CD4-positive, alpha-beta T cell treated with Interleukin-2 at 100 ng/mL for 4 hours (primary cell): ENCODE results near the gene ABCC1.
"Not testable (repeated sequence)": the region's sequence is repeated elsewhere in the genome, so short reads cannot be mapped to it uniquely, and the experiment has no call there.

Source experiments
- DNase-seq: peaks from one replicate; pipeline ENCODE4 v3.0.0-alpha.2; 2020; ENCODE audit warnings: low spot score

Gene ABCC1

GRCh38 chr16:16083421-16084156 lies 134.2 kb downstream of the ABCC1 start:
- DNase-seq, result peak; percentile 33

DNA sequence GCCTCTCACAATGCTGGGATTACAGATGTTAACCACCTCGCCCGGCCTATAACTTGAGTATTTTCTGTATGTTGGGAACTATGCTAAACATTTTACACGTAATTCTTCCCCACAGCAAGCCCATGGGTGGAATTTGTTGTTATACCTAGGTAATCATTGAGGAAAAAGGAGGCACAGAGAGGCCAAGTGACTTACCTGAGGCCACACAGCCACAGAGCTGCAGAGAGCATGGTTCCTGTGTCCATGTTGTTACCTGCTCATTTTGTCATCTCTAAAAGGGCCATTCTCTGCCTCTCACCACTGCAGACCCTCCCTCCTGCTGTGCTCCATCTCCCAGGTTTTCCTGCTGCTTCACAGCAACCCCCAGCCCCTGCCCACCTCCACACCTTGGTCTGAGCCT lies 135.5 kb downstream of the ABCC1 start:
- no peak for DNase-seq

DNA sequence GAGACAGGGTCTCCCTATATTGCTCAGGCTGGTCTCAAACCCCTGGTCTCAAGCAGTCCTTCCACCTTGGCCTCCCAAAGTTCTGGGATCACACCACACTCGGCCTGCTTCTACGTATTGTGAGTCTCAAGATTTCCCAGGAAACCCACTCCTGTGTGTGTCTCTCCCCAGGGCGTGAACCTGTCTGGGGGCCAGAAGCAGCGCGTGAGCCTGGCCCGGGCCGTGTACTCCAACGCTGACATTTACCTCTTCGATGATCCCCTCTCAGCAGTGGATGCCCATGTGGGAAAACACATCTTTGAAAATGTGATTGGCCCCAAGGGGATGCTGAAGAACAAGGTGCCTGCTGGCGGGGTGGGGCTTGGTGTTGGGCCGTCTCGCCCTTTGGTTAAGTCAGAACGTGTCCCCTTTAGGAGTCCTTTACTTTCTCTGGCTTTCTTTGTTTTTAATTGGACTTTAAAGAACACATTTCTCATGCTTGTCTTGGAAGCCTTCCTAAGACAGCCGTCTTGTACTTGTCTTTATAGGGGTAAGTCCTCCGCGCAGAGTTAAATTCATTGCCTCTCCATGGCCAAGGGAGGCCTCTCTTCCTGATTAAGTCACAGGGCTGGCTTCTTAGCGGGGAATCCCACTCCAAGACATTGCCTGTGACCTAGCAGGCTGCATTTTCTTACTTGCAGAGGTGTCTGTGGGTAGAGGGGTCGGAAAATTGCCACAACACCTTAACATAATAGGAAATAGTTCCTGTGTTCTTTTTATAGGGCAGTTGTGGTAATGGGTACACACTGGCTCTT lies 137.4 kb downstream of the ABCC1 start:
- DNase-seq, result no peak

- DNase-seq, result no peak
These were observed 140.8 kb downstream of the ABCC1 start for GRCh38 chr16:16090238-16090637.

DNA sequence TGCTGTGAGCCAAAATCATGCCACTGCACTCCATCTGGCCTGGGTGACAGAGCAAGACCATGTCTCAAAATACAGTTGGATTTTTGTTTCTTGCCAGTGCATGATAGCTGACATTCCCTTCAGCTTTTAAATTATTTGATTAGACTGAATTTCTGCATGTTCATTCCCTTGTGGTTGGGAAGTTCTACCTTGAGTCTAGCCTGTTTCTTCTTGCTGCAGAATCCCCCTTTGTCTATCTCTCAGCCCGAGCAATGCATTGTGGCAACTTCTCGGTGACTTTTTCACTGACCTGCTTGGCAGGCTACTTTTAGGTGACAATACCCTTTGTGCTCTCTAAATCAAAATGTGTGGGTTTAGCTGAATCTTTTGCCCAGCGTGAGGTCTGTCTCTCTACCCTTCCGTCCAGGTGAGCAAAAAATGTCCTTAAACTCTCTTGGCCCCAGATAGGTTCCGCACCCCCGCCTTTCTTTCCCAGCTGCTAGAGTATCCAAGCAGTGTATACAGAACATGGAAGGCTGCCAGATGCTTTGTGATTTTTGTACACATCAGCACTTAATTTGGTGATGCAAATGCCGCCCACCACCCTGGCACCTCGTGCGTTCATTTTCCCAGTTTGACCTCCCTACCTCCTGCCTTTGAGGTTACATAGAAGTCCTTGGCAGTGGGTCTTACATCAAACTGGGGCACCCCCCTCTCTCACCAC lies 143.7 kb downstream of the ABCC1 start:
- no peak for DNase-seq

GRCh38 chr16:16093628-16094332 lies 144.4 kb downstream of the ABCC1 start:
- DNase-seq, result no peak

GRCh38 chr16:16095646-16096045 lies 146.2 kb downstream of the ABCC1 start:
- no peak for DNase-seq

DNA sequence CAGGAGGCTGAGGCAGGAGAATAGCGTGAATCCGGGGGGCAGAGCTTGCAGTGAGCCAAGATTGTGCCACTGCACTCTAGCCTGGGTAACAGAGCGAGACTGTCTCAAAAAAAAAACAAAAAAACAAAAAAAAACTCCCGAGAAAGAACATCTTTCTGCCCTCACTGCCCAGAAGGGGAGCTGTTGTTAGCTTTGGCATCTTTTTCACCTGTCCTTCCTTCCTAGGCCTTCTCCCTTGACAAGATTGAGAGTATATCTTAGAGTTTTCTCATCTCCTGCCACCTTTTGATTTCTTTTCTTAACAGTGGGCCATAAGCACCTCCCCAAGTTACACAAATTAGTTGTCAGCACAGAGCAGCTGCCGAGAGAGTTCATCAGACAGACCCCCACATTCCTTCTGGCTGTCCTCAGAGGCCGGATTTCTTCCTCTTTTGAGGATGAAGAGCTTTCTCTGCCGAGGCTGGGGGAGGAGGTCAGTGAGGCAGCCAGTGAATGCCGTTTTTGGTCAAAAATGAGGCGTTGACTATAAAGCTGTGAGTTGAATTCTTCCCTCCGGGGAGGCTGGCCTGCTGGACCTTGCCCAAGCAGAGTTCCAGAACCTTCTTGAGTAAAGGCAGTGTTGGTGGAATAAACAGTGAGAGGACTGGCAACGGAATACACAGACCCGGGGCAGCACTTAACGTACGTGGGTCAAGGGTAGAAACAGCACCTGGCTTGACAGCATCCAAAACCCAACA lies 146.9 kb downstream of the ABCC1 start:
- no peak for DNase-seq

DNA sequence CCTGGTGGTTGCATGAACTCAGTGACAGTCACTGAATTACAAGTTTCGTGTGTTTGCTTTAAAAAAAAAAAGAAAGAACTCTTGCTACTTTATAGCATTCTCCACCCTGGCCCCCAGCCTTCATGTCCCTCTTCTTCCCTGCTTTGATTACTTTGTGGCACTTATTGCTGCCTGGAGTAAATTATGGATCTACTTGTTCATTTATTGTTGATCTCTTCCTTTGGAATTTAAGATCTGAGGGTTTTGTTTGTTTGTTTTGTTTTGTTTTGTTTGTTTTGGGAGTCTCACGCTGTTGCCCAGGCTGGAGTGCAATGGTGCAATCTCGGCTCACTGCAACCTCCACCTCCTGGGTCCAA lies 147.4 kb downstream of the ABCC1 start:
- DNase-seq, result no peak

GRCh38 chr16:16099320-16099719 lies 149.9 kb downstream of the ABCC1 start:
- DNase-seq, result no peak

GRCh38 chr16:16100631-16101030 lies 151.2 kb downstream of the ABCC1 start:
- DNase-seq, result no peak

DNA sequence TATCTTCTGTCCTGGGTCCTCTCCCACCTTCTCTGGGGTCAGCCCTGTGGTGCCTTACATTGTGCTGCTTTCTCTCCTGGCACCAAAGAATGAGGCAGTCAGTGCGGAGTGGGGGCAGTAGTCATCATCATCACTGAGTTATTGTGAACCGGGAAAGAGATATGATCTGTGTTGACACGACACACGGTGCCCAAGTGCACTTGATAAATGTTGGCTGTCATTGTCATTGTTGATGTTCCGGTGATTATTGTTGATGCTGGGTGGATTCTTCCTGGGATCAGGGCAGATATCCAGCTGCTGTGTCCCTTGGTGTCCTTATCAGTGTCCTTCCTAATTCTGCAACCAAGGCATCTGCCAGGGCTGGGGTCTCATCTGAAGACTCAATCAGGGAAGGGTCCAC lies 152.2 kb downstream of the ABCC1 start:
- no peak for DNase-seq

GRCh38 chr16:16102738-16103137 lies 153.3 kb downstream of the ABCC1 start:
- no peak for DNase-seq

DNA sequence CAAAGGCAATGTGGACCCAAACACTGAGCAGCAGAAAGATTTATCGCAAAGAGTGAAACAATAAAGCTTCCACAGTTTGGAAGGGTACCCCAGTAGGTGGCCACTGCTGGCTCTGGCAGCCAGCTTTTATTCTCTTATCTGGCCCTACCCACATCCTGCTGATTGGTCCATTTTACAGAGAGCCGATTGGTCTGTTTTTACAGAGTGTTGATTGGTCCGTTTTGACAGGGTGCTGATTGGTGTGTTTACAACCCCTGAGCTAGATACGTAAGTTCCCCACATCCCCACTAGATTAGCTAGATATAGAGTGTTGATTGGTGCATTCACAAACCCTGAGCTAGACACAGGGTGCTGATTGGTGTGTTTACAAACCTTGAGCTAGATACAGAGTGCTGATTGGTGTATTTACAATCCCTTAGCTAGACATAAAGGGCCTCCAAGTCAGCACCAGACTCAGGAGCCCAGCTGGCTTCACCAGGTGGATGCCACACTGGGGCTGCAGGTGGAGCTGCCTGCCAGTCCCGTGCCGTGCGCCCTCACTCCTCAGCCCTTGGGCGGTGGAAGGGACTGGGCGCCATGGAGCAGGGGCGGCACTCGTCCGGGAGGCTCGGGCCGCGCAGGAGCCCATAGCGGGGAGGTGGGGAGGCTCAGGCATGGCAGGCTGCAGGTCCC lies 154.9 kb downstream of the ABCC1 start:
- not testable (repeated sequence) for DNase-seq

DNA sequence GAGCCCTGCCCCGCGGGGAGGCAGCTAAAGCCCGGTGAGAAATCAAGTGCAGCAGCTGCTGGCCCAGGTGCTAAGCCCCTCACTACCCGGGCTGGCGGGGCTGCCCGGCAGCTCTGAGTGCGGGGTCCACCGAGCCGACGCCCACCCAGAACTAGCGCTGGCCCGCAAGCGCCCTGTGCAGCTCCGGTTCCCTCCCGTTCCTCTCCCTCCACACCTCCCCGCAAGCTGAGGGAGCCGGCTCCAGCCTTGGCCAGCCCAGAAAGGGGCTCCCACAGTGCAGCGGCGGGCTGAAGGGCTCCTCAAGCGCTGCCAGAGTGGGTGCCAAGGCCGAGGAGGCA lies 155.4 kb downstream of the ABCC1 start:
- DNase-seq, result not testable (repeated sequence)

DNA sequence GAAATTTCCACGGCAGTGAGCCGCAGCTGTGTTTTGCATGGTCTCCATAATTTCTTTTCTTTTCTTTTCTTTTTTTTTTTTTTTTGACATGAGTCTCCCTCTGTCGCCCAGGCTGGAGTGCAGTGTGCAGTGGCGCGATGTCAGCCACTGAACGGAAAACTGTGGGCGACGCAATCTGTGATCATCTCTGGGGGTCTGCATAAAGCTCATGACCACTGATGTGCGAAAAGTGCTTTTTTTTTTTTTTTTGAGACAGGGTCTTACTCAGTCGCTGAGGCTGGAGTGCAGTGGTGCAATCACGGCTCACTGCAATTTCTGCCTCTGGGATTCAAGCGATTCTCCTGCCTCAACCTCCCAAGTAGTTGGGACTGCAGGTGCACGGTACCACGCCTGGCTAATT lies 156.2 kb downstream of the ABCC1 start:
- no peak for DNase-seq

DNA sequence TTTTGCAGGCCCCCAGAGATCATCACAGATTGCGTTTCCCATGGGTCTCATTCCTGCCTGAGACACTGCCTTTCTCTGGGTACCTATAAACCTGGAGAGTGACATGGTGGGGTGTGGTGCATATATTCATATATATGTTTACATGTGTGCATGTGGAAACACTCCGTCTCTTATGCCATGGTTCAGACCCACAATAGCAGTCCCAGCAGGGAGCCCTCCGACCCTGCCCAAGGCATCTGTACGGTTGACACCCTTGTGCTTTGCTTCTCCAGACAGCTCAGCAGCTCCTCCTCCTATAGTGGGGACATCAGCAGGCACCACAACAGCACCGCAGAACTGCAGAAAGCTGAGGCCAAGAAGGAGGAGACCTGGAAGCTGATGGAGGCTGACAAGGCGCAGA lies 157.1 kb downstream of the ABCC1 start:
- DNase-seq, result no peak

DNA sequence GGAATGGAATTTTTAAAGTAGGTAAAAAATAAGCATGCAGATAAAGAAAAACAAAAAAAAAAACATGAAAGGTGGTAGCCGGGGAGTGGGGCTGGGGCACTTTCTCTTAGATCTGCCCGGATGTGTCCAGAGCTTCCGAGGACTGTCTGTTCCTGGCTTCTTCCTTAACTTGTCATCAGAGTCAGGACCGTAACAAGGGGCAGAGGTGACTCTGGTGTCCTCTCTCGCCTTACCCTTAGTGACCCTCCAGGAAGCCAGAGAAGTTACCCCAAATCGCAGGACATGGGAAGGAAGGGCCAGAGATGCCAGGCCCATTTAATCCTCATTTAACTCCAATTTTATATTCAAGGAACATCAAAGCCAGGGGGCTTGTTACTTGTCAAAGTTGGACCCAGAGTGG lies 158.4 kb downstream of the ABCC1 start:
- DNase-seq, result no peak

GRCh38 chr16:16108759-16109158 lies 159.3 kb downstream of the ABCC1 start:
- no peak for DNase-seq

DNA sequence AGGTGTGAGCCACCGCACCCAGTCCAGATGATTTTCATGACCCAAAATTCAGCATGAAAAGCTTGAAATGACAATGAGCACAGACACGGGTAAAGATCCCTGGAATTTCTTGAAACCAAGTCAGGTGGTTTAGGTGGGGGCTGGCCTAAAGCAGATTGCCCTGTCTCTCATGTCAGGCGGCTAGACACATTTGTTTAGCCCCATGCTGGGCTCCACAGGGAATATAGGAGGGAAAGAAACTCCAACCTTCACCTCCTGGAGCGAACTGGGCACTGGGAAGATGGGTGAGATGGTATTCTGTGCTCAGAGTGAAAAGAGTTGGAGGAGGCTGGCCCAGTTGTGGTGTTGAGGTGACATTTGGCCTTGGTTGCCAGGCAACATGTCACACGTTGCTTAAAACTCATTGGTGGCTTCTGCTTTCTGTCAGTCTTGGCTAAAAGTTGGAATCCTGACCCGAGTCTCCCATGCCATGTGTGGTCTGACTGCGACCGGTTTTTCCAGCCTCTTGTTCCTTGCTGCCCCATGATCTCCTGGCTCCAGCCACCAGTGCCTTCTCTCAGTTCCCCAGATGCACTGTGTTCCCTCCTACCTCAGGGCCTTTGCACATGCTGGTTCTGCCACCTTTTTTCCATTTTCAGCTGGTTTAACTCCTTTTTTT lies 160.2 kb downstream of the ABCC1 start:
- no peak for DNase-seq

DNA sequence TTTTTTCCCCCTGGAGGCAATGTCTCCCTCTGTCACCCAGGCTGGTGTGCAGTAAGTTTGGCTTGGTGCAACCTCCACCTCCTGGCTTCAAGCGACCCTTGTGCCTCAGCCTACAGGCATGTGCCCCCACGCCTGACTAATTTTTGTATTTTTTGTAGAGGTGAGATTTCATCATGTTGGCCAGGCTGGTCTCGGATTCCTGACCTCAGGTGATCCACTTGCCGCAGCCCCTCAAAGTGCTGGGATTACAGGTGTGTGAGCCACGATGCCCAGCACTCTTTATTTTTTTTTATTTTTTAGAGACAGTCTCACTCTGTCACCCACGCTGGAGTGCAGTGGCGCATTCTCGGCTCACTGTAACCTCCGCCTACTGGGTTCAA lies 160.7 kb downstream of the ABCC1 start:
- no peak for DNase-seq
